Ovary (tissue), 3 donors: ENCODE results near the gene PPP1R9A.

Source experiments
- POLR2A ChIP-seq: fragments of 450-650 bp; IDR thresholded peaks from one replicate; pipeline ENCODE4 v1.6.1; 2017; ENCODE audit warnings: antibody characterized with exemption, mild to moderate bottlenecking, moderate library complexity
- TF ChIP-seq, protein P1 (sequence below), 3 donors: fragments of 450-650 bp in 2 of 3; fragments of 200-600 bp in 1 of 3; IDR thresholded peaks; one replicate each; pipeline versions ENCODE4 v1.5.1 to v1.8.0; 2016 to 2022; ENCODE audit warnings: antibody characterized with exemption in 3 of 3, mild to moderate bottlenecking in 1 of 3
- donor health status: DM: no; HTN: no; CAD: no.

DNA sequence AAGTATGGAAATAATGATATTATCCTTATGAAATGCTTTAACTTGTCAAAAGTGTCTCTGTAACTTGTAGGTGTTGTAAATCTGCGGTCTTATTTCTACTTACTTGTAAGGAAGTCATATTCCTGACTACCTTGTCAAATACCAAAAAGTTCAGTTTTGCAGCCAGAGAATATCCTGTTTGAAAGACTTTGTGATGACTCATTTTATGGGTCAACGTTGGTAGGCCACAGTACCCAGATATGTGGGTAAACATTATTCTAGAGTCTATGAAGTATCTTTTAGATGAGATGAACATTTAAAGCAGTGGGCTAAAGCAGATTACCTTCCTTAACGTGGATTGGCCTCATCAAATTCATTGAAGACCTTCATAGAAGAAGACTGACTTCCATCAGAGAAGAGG lies 195.3 kb downstream of the PPP1R9A start:
- no peak for TF ChIP-seq POLR2A
- TF ChIP-seq, protein P1, sequence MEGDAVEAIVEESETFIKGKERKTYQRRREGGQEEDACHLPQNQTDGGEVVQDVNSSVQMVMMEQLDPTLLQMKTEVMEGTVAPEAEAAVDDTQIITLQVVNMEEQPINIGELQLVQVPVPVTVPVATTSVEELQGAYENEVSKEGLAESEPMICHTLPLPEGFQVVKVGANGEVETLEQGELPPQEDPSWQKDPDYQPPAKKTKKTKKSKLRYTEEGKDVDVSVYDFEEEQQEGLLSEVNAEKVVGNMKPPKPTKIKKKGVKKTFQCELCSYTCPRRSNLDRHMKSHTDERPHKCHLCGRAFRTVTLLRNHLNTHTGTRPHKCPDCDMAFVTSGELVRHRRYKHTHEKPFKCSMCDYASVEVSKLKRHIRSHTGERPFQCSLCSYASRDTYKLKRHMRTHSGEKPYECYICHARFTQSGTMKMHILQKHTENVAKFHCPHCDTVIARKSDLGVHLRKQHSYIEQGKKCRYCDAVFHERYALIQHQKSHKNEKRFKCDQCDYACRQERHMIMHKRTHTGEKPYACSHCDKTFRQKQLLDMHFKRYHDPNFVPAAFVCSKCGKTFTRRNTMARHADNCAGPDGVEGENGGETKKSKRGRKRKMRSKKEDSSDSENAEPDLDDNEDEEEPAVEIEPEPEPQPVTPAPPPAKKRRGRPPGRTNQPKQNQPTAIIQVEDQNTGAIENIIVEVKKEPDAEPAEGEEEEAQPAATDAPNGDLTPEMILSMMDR (IDR thresholded peaks at IDR 0.05), result no peak
